Kidney epithelial cell (primary cell): ENCODE measurements around the gene CCDC71L. TPM values are rescaled to one million over a fixed set of nuclear protein-coding genes. Genes with fewer than 3 reads are reported as not detected.

Experiments
- DNase-seq: peaks from one replicate; pipeline ENCODE4 v3.0.0-alpha.2; 2010; ENCODE audit warnings: low read depth
- H3K27me3 ChIP-seq: 2 replicates; pipeline ENCODE4 v1.6.0; 2011; ENCODE audit warnings: low read length; ENCODE audit not compliant: control insufficient read depth, insufficient read depth
- H3K36me3 ChIP-seq: 2 replicates; pipeline ENCODE4 v1.5.1; 2011; ENCODE audit warnings: low read length; ENCODE audit not compliant: control insufficient read depth, insufficient read depth
- H3K4me3 ChIP-seq: 2 replicates; pipeline ENCODE4 v1.5.1; 2011; ENCODE audit warnings: low read depth, mild to moderate bottlenecking, control low read depth, low read length
- CTCF ChIP-seq: IDR thresholded peaks from 2 replicates; pipeline ENCODE4 v1.5.1; 2011; ENCODE audit warnings: mild to moderate bottlenecking, moderate library complexity, low read length, control low read depth, inconsistent platforms; ENCODE audit not compliant: insufficient read depth, poor library complexity, severe bottlenecking
- total RNA-seq: library from RNA; depleted of rRNA; stranded (reverse); fragments of >200 nt; gene quantifications from 2 replicates; pipeline ENCODE4 v1.2.3, GENCODE V29; 2015

Gene CCDC71L
- total RNA-seq, 1 donor from 2014 or later, result 32.1 TPM

DNA sequence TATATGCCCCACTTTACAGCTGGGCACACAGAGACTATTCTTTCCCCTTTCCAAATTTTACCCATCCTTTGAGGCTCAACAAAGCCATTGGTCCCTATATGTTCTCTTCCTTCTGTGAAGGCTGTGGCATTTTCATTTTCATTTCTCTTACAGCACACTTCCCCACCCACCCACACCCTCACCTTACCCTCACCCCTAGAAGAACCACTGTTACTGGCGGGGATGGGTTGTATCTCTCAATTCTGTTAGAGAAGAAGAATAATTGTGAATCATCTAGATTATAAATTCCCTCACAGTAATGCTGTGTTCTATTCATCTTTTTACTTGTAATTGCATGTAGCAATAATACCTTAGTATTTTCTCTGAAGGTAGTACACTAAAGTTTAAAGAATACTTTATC lies 10.2 kb upstream of the CCDC71L start:
- DNase-seq, result no peak
- no peak for TF ChIP-seq CTCF
- no peaks in the 10 kb centered on the region for H3K36me3 ChIP-seq
- no peak overlapping the region for H3K4me3 ChIP-seq
- no peaks in the 10 kb centered on the region for H3K27me3 ChIP-seq

DNA sequence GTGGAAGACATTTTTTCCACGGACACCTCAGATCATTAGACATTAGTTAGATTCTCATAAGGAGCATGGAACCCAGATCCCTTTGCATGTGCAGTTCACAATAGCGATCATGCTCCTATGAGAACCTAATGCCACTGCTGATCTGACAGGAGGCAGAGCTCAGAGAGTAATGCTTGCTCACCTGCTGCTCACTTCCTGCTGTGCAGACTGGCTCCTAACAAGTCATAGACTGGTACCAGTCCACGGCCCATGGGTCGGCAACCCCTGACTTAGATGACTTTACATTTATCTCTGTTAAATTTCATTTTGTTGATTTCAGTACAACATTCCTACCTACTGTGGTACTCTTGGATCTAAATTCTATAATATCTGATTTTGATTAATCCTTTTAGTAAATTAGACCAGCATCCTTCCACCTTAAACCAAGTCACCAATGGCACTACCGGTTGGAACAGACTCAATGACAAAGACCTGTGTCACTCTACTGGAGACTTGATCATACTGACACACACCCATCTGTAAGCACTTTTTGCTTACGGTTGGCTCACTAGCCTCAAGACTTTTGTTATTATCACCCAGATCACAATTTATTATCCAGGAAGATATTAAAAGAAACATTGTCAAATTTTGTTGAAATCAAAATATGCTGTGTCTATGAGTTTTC lies 8.0 kb upstream of the CCDC71L start:
- no peak for TF ChIP-seq CTCF
- DNase-seq, result no peak
- no peak overlapping the region for H3K4me3 ChIP-seq

DNA sequence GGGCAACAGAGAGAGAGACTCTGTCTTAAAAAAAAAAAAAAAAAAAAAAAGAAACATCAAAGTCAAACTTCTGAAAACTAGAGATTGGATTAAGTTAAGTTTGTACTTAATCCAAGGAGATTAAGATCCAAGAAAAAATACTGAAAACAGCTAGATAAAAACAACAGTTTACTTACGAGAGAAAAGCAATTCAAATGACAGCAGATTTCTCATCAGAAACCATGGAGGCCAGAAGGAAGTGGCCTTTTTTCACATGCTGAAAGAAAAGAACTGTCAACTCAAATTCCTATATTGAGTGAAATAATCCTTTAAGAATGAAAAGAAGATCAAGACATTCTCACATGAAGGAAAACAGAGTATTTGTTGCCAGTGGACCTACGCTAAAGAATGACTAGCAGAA lies 5.4 kb upstream of the CCDC71L start:
- Histone ChIP-seq H3K27me3 (no peaks in the 10 kb centered on the region), H3K36me3 (no peaks in the 10 kb centered on the region), H3K4me3 (no peak overlapping the region)
- DNase-seq, result no peak
- no peak for TF ChIP-seq CTCF

More for the DNA sequence above, 8.0 kb upstream of the CCDC71L start:
- no peaks in the 10 kb centered on the region for H3K27me3 ChIP-seq
- no peaks in the 10 kb centered on the region for H3K36me3 ChIP-seq

- Histone ChIP-seq H3K4me3 (no peak overlapping the region), H3K27me3 (no peaks in the 10 kb centered on the region), H3K36me3 (no peaks in the 10 kb centered on the region)
- TF ChIP-seq CTCF, result no peak
- DNase-seq, result no peak
These were observed 3.4 kb upstream of the CCDC71L start for GRCh38 chr7:106664343-106664742.

- DNase-seq, result no peak
- Histone ChIP-seq H3K27me3 (no peaks in the 10 kb centered on the region), H3K36me3 (no peaks in the 10 kb centered on the region), H3K4me3 (peak overlapping the region; percentile 72)
- TF ChIP-seq CTCF, result peak; percentile 85
These were observed 746 bp downstream of the CCDC71L start for GRCh38 chr7:106659963-106660861.
